HG03060 (cell line): Measurements from ENCODE around the gene PTPRK.
A peak's percentile ranks its signal among the peaks of the same experiment; 100 is the strongest.

Experiments used
- ATAC-seq: cut with Tn5 transposase; IDR thresholded peaks from one replicate; pipeline ENCODE4 v1.9.1; 2021; ENCODE audit warnings: low read depth, moderate number of reproducible peaks; ENCODE audit not compliant: unreplicated experiment

PTPRK gene

DNA sequence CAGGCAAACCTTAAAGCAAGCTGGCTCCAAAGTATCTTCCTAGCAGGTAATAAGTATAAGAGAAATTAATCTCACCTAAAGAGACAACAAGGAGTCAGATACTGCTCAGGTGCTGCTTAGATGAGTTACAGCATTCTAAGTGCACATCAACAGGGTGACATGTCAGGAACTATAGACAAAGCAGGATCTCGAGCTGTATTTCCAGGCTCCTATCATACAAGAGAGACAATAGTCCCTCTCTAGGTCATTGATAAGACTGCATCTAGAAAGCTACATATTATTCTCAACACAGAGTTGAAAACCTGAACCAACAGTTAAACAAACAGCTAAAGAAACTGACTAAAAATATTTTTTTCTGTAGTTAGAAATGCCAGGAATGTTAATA is 3.9 kb downstream of the PTPRK start:
- ATAC-seq = no peak

DNA sequence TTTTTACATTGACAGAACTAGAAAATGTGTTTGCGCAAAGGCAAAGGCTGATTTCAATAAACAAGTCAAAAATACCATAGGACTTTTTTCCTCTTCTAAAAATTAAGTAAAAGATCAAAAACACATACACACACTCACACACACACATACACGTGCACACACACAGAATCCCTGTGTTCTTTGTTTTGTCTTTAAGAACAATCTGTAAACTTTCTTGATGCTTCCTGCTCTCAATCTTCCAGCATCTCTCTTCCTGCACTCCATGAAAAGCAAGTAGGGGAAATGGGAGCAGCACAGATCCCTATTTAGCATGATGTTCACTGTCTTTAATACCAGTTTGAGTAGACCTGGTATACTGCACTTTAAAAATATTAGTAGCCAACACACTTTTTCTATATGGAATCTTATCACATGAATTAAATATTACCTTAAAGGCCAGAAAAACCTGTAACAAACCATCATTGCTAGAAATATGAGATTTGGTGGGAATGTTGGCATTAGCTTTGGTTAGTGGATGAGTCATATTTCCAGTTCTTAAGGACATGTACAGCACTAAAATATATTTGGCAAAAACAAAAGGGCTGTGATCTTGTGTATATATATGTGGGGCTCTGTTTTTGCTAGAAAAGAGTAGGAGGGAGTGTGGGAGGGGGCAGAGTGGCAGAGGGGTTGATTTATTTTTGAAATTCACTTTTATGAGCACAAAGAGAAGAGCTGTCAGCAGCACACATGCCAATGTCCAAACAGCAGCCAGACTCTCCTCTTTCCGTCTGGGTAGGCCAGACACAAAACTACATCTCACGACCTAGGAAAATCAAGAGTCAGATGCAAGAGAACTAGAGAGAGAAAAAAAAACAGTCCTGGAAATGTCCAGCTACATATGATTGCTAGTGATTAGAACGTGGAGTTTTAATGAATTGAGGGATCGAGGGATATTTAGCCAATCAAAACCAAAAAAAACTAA is 4.6 kb downstream of the PTPRK start:
- ATAC-seq = no peak

- ATAC-seq = no peak
Measured at GRCh38 chr6:128513878-128514277, 6.5 kb downstream of the PTPRK start.

GRCh38 chr6:128512296-128512695 is 8.1 kb downstream of the PTPRK start:
- ATAC-seq = no peak

GRCh38 chr6:128511506-128511905 is 8.9 kb downstream of the PTPRK start:
- ATAC-seq = peak; percentile 71

DNA sequence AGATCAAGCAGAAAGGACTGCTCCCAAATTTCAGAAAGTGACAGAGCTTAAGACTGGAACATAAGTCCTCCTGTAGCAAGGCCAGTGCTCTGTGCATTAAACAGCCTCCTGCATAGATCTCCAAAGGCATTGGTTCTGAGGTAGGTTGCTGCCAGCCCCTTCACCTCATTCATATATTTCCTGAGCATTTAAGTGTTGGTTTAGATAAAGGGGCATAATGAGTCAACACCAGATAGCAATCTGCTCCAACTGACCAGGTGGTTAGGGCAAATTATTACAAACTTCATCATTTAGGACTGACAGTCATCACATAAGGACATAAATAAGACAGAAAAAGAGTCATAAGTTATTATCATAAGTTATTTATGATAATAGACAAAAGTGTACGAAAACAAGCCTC is 10.7 kb downstream of the PTPRK start:
- ATAC-seq = no peak

DNA sequence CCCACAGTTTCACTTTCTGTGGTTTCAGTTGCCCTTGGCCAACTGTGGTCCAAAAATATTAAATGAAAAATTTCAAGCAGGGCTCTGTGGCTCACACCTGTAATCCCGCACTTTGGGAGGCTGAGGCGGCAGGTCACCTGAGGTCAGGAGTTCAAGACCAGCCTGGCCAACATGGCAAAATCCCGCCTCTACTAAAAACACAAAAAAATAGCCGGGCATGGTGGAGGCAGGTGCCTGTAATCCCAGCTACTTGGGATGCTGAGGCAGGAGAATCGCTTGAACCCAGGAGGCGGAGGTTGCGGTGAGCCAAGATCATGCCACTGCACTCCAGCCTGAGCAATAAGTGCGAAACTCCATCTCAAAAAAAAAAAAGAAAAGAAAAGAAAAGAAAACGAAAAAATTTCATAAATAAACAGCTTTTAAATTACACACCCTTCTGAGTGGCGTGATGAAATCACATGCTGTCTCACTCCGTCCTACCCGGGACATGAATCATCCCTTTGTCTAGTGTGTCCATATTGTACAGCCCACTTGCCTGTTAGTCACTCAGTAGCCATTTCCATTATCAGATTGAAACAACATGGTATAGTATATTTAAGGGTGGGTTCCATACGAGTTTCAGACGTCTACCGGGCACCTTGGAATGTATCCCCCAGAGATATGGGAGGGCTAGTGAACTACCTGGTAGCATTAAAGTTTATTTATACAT is 11.7 kb downstream of the PTPRK start:
- ATAC-seq = no peak

- ATAC-seq = no peak
Measured at GRCh38 chr6:128507337-128508310, 12.8 kb downstream of the PTPRK start.

DNA sequence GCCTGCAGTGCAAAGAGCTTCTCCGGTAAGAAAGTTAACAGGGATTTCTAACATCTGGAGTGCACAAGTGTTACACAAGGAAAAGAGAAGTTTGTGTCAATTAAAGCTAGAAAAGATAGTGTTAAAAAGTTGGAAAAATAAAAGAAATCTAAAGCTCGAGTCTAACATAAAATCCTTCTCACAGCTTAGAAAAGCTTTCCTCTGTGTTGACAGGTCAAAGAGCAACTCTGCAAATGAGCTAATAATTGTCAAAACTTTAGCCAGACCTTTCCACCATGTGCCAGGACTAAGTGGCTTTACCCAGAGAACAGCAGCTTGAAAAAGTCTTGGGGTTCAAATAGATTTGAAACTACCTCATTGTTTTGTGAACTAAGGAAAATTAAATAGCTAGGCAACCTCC is 14.8 kb downstream of the PTPRK start:
- ATAC-seq = no peak

DNA sequence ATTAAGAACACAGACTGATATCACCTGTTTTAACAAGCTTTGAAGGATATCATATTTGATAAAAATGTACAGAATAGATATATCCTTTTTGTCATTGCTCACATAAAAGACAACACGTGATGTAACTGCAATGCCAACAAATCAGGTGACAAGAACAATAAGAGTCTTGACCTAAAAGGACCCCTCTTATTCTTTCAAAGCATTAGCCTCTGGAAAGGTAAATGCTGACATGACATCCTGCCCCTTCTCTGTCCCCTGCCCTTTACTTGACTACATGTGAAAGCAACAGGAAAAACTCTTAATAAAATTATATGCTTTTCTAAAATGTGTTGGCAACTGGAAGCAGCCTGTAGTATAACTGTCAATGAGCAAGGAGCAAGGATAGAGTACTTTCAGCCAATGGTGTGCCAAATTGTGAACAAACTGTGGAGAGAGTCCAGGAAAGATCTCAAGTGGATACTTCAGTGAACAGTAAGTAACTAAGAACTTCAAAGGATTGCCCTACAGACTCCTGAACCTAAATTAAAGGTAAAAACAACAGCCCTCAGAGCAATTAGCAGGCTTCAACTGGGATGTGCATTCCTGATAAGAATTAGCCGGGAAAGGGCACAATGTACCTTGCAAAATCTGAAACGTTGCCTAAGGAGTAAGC is 16.3 kb downstream of the PTPRK start:
- no peak for ATAC-seq

GRCh38 chr6:128500749-128501600 is 19.4 kb downstream of the PTPRK start:
- ATAC-seq = no peak

DNA sequence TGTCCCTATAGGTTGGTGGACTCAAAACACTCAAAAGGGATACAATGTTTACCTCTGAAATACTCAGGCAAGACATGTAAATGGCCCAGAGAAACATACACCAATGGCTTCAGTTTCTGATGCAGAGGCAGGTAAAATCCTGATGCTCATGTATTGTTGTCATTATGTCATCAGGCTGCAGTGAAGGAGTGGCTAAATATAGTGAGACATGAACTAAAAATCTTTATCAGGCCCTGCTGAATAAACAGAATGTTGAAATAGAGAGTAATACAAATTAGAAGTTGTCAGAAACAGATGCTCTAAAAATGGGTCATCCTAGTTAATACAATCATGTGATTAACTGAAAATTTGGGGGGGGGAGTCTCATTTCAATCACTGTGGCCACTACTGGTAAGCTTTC is 20.4 kb downstream of the PTPRK start:
- no peak for ATAC-seq

DNA sequence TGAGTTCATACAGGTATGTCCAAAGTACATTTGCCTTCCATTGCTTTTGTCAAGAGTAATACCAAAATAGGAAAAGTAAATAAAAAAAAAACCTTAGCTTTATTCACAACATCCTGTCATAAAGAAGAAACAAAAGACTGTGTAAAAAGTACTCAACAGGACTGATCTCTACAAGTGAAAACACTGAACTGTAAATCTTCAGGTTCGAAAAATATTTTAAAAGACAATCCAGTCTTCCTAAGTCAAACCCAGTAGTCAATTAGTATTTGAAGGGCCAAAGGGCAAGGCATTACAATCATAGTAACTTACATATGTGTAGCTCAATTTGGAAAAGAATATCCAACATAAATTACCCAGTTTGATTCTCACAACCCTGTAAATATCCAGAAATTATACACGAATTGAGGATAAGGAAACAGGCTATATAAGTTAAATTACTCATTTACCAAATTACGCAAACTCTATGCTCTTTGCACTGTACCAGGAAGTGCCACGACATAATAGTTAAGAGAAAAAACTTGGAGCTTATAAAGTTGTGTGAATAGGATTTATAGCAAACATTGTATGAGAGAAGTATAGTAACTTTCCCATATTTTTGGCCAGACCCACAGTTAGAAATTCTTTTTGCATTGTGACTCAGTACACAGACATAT is 21.2 kb downstream of the PTPRK start:
- ATAC-seq = no peak

GRCh38 chr6:128498234-128498633 is 22.2 kb downstream of the PTPRK start:
- ATAC-seq = no peak

DNA sequence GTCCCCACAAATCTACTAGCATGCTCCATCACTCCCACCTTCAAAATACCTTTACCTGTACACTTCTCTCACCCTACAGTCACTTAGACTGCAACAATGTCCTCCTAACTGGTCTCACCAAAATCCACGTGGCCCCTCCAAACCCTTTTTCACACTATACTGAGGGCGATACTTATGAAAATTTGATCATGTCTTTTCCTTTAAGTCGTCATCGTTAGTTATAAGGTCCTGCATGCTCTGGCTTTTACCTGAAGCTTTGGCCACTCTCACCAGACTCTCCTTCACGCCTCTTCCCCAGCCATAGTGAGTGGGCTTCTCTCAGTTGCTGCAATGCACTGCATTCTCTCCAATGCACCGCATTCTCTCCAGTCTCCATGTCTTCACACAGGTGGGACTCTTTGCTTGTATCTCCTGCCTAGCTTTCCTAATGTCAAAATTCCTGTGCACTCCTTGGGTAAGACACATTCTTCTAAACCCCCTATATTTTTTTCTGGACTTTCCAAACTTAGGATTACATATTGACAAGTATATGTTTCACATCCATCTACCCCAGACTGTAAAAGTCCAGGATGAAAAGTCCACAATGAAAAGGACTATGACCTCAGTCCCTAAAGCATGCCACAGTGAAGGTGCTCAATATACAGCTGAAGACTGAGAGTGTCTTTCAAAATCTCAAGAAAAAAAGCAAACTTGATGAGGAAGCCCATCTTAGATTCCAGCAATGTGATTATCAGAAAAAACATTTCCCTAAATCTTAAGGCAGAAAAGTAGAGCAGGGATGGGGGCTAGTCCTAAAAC is 24.7 kb downstream of the PTPRK start:
- ATAC-seq = no peak

DNA sequence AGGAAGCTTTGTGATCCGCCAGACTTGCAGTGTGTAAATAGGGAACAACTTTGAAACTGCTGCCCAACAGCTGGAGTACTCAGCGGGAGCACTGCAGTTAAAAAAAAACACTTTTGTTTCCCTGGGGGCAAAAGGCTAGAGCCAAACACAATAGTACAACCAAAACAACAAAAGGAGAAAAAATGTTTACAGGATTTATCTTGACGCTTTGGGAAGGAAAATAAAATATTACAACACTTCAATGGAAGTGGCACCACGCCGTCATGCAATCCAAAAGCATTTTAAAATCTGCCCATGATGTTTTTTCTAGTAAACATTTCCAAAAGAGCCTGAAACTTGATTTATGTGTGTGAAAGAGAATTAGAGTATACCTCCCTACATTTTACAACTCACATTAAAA is 26.0 kb downstream of the PTPRK start:
- ATAC-seq = no peak

DNA sequence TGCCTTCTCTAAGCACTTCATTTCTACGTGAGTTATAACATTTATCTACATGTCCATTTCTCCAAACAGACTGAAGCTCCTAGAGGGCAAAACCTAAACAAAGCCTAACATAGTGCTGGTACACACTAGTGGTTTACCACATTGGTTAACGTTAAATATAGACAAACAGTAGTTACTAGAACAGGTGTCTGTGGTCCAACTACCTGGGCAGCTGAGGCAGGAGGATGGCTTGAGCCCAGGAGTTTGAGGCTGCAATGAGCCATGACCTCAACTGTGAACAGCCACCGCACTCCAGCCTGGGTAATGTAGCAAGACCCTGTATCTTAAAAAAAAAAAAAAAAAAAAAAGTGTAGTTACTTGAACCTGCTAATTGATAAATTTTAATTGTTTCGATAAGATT is 26.5 kb downstream of the PTPRK start:
- no peak for ATAC-seq

GRCh38 chr6:128492386-128492785 is 28.0 kb downstream of the PTPRK start:
- no peak for ATAC-seq
